Liver (tissue), 2 donors: ENCODE results near the gene LPA.

Experiments used
- YY1 ChIP-seq: IDR thresholded peaks from 2 replicates; pipeline ENCODE4 v1.6.1; 2016; ENCODE audit warnings: antibody characterized with exemption, mild to moderate bottlenecking
- TF ChIP-seq, protein P1 (sequence below): fragments of 150-350 bp; IDR thresholded peaks from 2 replicates; pipeline ENCODE4 v1.5.1; 2017; ENCODE audit warnings: improper control_type of control experiment, low read depth, low read length; ENCODE audit not compliant: missing input control
- TF ChIP-seq, protein P2 (sequence below): IDR thresholded peaks from 2 replicates; pipeline ENCODE4 v1.6.1; 2016; ENCODE audit warnings: antibody characterized with exemption
- donor health status: healthy.

GRCh38 chr6:160510976-160511617, 153.0 kb downstream of the LPA start:
- TF ChIP-seq, protein P1, sequence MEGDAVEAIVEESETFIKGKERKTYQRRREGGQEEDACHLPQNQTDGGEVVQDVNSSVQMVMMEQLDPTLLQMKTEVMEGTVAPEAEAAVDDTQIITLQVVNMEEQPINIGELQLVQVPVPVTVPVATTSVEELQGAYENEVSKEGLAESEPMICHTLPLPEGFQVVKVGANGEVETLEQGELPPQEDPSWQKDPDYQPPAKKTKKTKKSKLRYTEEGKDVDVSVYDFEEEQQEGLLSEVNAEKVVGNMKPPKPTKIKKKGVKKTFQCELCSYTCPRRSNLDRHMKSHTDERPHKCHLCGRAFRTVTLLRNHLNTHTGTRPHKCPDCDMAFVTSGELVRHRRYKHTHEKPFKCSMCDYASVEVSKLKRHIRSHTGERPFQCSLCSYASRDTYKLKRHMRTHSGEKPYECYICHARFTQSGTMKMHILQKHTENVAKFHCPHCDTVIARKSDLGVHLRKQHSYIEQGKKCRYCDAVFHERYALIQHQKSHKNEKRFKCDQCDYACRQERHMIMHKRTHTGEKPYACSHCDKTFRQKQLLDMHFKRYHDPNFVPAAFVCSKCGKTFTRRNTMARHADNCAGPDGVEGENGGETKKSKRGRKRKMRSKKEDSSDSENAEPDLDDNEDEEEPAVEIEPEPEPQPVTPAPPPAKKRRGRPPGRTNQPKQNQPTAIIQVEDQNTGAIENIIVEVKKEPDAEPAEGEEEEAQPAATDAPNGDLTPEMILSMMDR = no peak
- peak; percentile 68 for TF ChIP-seq YY1
- TF ChIP-seq, protein P2, sequence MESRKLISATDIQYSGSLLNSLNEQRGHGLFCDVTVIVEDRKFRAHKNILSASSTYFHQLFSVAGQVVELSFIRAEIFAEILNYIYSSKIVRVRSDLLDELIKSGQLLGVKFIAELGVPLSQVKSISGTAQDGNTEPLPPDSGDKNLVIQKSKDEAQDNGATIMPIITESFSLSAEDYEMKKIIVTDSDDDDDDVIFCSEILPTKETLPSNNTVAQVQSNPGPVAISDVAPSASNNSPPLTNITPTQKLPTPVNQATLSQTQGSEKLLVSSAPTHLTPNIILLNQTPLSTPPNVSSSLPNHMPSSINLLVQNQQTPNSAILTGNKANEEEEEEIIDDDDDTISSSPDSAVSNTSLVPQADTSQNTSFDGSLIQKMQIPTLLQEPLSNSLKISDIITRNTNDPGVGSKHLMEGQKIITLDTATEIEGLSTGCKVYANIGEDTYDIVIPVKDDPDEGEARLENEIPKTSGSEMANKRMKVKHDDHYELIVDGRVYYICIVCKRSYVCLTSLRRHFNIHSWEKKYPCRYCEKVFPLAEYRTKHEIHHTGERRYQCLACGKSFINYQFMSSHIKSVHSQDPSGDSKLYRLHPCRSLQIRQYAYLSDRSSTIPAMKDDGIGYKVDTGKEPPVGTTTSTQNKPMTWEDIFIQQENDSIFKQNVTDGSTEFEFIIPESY = no peak
